GM12875 (cell line): Measurements from ENCODE around the gene HMCES.

Experiments used
- H3K4me3 ChIP-seq: one replicate; pipeline ENCODE4 v1.5.1; 2011; ENCODE audit warnings: low read depth, low read length, control low read depth
- TF ChIP-seq, protein P1 (sequence below): IDR thresholded peaks from 2 replicates; pipeline ENCODE4 v1.5.1; 2011; ENCODE audit warnings: low read depth, mild to moderate bottlenecking, control low read depth, inconsistent platforms, low read length, moderate library complexity, borderline replicate concordance; ENCODE audit not compliant: insufficient read depth

HMCES gene

DNA sequence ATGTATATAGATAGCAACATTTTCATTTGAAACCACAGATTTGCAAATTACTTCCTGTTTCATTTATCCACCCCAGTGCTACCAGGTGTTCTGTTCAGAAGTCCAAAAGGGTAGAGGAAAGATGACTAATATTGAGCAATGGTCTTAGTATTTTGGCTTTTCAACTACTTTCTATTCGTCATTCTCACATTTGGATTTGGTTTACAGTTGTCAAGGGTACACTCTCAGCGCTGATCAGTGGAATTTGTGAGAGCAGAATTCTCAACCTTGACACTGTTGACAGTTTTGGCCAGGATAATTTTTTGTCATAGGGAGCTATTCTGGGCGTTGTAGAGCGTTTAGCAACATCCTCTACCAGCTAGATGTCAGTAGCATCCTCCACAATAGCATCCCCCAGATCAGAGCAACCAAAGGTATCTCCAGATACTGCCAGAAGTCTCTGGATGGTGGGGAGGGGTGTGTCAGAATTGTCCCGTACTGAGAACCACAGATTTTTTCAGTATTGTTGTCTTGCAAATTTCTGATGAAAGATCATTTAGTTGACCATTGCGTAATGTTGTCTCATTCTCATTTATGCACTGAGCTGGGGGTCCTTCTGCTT is 4.2 kb downstream of the HMCES start:
- TF ChIP-seq, protein P1, sequence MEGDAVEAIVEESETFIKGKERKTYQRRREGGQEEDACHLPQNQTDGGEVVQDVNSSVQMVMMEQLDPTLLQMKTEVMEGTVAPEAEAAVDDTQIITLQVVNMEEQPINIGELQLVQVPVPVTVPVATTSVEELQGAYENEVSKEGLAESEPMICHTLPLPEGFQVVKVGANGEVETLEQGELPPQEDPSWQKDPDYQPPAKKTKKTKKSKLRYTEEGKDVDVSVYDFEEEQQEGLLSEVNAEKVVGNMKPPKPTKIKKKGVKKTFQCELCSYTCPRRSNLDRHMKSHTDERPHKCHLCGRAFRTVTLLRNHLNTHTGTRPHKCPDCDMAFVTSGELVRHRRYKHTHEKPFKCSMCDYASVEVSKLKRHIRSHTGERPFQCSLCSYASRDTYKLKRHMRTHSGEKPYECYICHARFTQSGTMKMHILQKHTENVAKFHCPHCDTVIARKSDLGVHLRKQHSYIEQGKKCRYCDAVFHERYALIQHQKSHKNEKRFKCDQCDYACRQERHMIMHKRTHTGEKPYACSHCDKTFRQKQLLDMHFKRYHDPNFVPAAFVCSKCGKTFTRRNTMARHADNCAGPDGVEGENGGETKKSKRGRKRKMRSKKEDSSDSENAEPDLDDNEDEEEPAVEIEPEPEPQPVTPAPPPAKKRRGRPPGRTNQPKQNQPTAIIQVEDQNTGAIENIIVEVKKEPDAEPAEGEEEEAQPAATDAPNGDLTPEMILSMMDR = no peak
- H3K4me3 ChIP-seq = no peak overlapping the region

DNA sequence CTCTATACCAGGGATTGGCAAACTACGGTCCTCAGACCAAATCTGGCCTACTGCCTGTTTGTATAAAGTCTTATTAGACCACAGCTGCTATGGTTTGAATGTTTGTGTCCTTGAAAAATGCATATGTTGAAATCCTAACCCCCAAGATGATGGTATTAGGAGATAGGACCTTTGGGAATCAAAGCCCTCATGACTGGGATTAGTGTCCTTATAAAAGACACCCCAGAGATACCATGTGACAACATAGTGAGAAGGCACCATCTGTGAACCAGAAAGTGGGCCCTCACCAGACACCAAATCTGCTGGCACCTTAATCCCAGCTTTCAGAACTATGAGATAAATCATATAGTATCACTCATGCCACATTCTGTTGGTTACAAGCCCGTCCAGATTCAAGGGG is 7.4 kb downstream of the HMCES start:
- TF ChIP-seq, protein P1 = no peak
- H3K4me3 ChIP-seq = no peak overlapping the region

DNA sequence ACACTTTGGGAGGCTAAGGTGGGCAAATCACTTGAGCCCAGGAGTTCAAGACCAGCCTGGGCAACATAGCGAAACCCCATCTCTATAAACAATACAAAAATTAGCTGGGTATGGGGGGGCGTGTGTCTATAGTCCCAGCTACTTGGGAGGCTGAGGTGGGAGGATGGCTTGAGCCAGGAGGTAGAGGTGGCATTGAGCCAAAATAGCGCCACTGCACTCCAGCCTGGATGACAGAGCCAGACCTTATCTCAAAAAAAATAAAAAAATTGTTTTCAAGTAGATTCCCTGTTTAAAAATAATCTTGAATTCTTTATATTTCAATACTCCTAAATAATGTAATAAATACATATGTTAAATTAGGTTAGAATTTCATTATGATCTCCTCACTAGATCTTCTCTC is 9.8 kb downstream of the HMCES start:
- no peak overlapping the region for H3K4me3 ChIP-seq
- TF ChIP-seq, protein P1 = no peak

DNA sequence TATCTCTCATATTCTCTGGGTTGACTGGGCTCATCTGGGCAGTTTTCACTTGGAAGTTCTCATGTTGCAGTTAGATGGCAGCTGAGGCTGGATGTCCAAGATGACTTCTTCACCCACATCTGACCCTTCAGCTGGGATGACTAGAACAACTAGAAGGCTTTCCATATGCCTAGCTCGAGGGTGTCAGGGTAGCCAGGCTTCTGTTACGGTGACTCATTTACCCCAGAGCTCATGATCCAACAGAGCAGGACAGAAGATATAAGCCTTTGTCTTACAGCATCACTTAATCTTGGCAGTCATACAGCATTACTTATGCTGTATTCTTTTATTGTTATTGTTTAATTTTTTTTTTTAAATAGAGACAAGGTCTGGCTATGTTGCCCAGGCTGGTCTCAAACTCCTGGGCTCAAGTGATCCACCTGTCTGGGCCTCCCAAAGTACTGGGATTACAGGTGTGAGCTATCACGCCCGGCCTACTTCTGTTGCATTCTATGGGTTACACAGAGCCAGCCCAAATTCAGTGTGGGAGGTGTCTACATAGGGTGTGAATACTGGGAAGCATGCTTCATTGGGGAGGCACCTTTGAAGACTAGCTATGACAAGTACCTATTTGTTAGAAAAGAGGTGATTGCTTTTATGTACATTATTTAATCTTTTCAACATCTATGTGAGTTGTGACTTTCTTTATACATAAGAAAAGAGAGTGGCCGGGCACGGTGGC is 10.7 kb downstream of the HMCES start:
- H3K4me3 ChIP-seq = no peak overlapping the region
- TF ChIP-seq, protein P1 = no peak

DNA sequence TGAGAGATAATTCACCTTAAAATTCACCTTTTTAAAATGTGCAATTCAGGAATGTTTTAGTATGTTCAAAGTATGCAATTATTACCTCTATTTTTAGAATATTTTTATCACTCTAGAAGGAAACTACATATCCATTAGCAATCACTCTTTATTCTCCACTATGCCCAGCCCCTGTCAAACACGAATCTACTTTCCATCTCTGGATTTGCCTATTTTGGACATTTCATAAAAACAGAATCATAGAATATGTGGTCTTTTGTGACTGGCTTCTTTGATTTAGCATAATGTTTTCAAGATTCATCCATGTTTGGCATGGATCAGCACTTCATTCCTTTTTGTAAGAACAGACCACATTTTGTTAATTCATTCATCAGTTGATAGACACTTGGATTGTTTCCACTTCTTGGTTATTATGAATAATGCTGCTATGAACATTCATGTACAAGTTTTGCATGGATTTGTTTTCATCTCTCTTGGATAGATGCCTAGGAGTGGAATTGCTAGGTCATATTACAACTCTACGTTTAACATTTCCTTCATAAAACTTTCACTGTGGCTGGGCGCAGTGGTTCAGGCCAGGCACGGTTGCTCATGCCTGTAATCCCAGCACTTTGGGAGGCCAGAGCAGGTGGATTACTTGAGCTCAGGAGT is 12.7 kb downstream of the HMCES start:
- TF ChIP-seq, protein P1 = no peak

DNA sequence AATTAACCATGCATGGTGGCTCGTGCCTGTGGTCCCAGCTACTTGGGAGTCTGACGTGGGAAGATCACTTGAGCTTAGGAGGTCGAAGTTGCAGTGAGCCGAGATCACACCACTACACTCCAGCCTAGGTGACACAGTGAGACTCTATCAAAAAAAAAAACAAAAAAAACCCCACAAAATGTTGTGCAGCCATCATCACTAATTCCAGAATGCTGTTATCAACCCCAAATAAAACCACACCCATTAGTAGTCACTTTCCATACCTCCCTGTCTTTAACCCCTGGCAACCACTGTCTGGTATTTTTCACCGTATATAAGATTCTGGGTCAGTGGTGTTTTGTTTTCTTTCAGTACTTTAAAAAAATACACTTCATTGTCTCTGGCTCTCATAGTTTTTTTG is 16.6 kb downstream of the HMCES start:
- TF ChIP-seq, protein P1 = no peak
- no peak overlapping the region for H3K4me3 ChIP-seq

More for the DNA sequence above, 12.7 kb downstream of the HMCES start:
- H3K4me3 ChIP-seq = no peak overlapping the region
